A549 (cell line): ENCODE data around the gene SERHL2.

Source experiments
- BHLHE40 ChIP-seq: IDR thresholded peaks from 2 replicates; pipeline ENCODE4 v1.6.1; 2012; ENCODE audit warnings: low read depth, low read length, inconsistent platforms
- CTCF ChIP-seq: fragments of >200 bp; sonication (Bioruptor Twin); formaldehyde crosslinking; IDR thresholded peaks from 3 replicates; pipeline ENCODE4 v1.5.1; 2016
- EP300 ChIP-seq, 2 experiments: fragments of >200 bp; sonication (Bioruptor Twin); formaldehyde crosslinking; IDR thresholded peaks; 2 replicates in 1 of 2; 3 replicates in 1 of 2; pipeline ENCODE4 v1.6.1; 2016 to 2017
- MAX ChIP-seq: IDR thresholded peaks from 2 replicates; pipeline ENCODE4 v1.6.1; 2012
- MAZ ChIP-seq: fragments of 150-350 bp; IDR thresholded peaks from 2 replicates; pipeline ENCODE4 v1.6.1; 2014; ENCODE audit warnings: antibody characterized with exemption, low read depth, low read length, borderline replicate concordance
- POLR2A ChIP-seq: IDR thresholded peaks from 2 replicates; pipeline ENCODE4 v1.6.1; 2012; ENCODE audit warnings: mild to moderate bottlenecking, low read length

- TF ChIP-seq POLR2A = no peak
- TF ChIP-seq CTCF = no peak
- TF ChIP-seq EP300 (IDR thresholded peaks at IDR 0.05) = no peak
- no peak for TF ChIP-seq BHLHE40
- no peak for TF ChIP-seq MAX
- no peak for TF ChIP-seq MAZ
These were observed 58.6 kb downstream of the SERHL2 start for GRCh38 chr22:42612336-42612735.
